Coronary artery (tissue), 2 donors: ENCODE results near the gene WIPF2.

ENCODE experiments used
- DNase-seq: peaks from one replicate; pipeline ENCODE4 v3.0.0-alpha.2; 2017; ENCODE audit warnings: low spot score
- H3K27ac ChIP-seq, 2 donors: fragments of 200-600 bp; sonication (generic); one replicate each; pipeline ENCODE4 v1.5.1; 2016 to 2019
- H3K4me3 ChIP-seq: fragments of 200-600 bp; sonication (generic); 2 replicates; pipeline ENCODE4 v1.5.1; 2016; ENCODE audit warnings: mild to moderate bottlenecking, moderate library complexity
- CTCF ChIP-seq: fragments of 200-600 bp; sonication (generic); IDR thresholded peaks from one replicate; pipeline ENCODE4 v1.5.1; 2019; ENCODE audit warnings: antibody characterized with exemption

The WIPF2 gene

GRCh38 chr17:40325156-40326013 lies 106.3 kb downstream of the WIPF2 start:
- no peak for TF ChIP-seq CTCF
- Histone ChIP-seq H3K27ac (peak overlapping the region; percentile 75 to 92), H3K4me3 (no peak overlapping the region)
- no peak for DNase-seq

GRCh38 chr17:40326014-40326831 lies 107.1 kb downstream of the WIPF2 start:
- DNase-seq = no peak
- no peak for TF ChIP-seq CTCF
- H3K27ac ChIP-seq = peak overlapping the region; percentile 75 to 85
- peak overlapping the region; percentile 46 for H3K4me3 ChIP-seq

- H3K4me3 ChIP-seq = peak overlapping the region; percentile 46
- no peak for TF ChIP-seq CTCF
- no peak for DNase-seq
- peak overlapping the region; percentile 75 to 85 for H3K27ac ChIP-seq
These were observed 107.7 kb downstream of the WIPF2 start for GRCh38 chr17:40326832-40327199.

GRCh38 chr17:40327244-40327729 lies 108.2 kb downstream of the WIPF2 start:
- H3K4me3 ChIP-seq = peak overlapping the region; percentile 46
- no peak for TF ChIP-seq CTCF
- H3K27ac ChIP-seq = peak overlapping the region; percentile 75 to 85

GRCh38 chr17:40327735-40328385 lies 108.8 kb downstream of the WIPF2 start:
- TF ChIP-seq CTCF = no peak
- no peak for DNase-seq
- Histone ChIP-seq H3K27ac (peak overlapping the region; percentile 75 to 85), H3K4me3 (no peak overlapping the region)

More at GRCh38 chr17:40327244-40327729, 108.2 kb downstream of the WIPF2 start:
- no peak for DNase-seq

GRCh38 chr17:40328386-40328766 lies 109.3 kb downstream of the WIPF2 start:
- DNase-seq = no peak
- Histone ChIP-seq H3K27ac (peak overlapping the region; percentile 75 to 85), H3K4me3 (no peak overlapping the region)
- no peak for TF ChIP-seq CTCF
